SW 1271 (cell line): ENCODE measurements around the gene NHLH2.

Source experiments
- DNase-seq, 2 experiments: peaks; one replicate each; lab custom pipeline; 2025; lab: John Stamatoyannopoulos, UW

The NHLH2 gene

GRCh38 chr1:115797486-115797885 lies 43.4 kb downstream of the NHLH2 start:
- no peak for DNase-seq

GRCh38 chr1:115796897-115797296 lies 44.0 kb downstream of the NHLH2 start:
- no peak for DNase-seq

GRCh38 chr1:115796036-115796435 lies 44.9 kb downstream of the NHLH2 start:
- no peak for DNase-seq

GRCh38 chr1:115794976-115795639 lies 45.8 kb downstream of the NHLH2 start:
- DNase-seq, result no peak

GRCh38 chr1:115793162-115793561 lies 47.8 kb downstream of the NHLH2 start:
- DNase-seq, result no peak

- no peak for DNase-seq
These were observed 49.1 kb downstream of the NHLH2 start for GRCh38 chr1:115791816-115792215.

GRCh38 chr1:115790846-115791245 lies 50.1 kb downstream of the NHLH2 start:
- DNase-seq, result no peak

GRCh38 chr1:115790356-115790755 lies 50.6 kb downstream of the NHLH2 start:
- DNase-seq, result no peak
